BJ (cell line): ENCODE results near the gene ZCCHC24. TPM values are rescaled to one million over a fixed set of nuclear protein-coding genes. Genes with fewer than 3 reads are reported as not detected.
"Not testable (repeated sequence)": the region's sequence is repeated elsewhere in the genome, so short reads cannot be mapped to it uniquely, and the experiment has no call there.

ENCODE experiments used
- CTCF ChIA-PET: fragments of 350-600 bp; formaldehyde crosslinking; extraction: SDS; loops from one replicate; lab custom pipeline; 2021; ENCODE audit warnings: antibody characterized with exemption, inconsistent platforms; lab: Yijun Ruan, JAX
- POLR2A ChIA-PET: fragments of 300-600 bp; sonication (Branson Sonifier 250); formaldehyde crosslinking; extraction: SDS; loops from one replicate; lab custom pipeline; 2021; ENCODE audit warnings: antibody characterized with exemption; lab: Charles Lee
- DNase-seq: peaks from one replicate; pipeline ENCODE4 v3.0.0-alpha.2; 2011; ENCODE audit warnings: low read depth
- H3K27me3 ChIP-seq: 2 replicates; pipeline ENCODE4 v1.6.0; 2011; ENCODE audit warnings: low read length; ENCODE audit not compliant: control insufficient read depth, insufficient read depth
- H3K36me3 ChIP-seq: 2 replicates; pipeline ENCODE4 v1.5.1; 2011; ENCODE audit warnings: low read length; ENCODE audit not compliant: control insufficient read depth, insufficient read depth
- H3K4me3 ChIP-seq: 2 replicates; pipeline ENCODE4 v1.5.1; 2011; ENCODE audit warnings: low read depth, mild to moderate bottlenecking, control low read depth, low read length
- polyA plus RNA-seq: library from polyadenylated mRNA; depleted of rRNA; stranded (reverse); fragments of >200 nt; gene quantifications from 2 replicates; pipeline ENCODE4 v1.2.3, GENCODE V29; 2011
- TF ChIP-seq, protein P1 (sequence below): IDR thresholded peaks from 2 replicates; pipeline ENCODE4 v1.5.1; 2011; ENCODE audit warnings: low read depth, mild to moderate bottlenecking, control low read depth, inconsistent platforms, low read length, moderate library complexity; ENCODE audit not compliant: insufficient read depth

The ZCCHC24 gene
- polyA plus RNA-seq, 1 experiment, result 49.1 TPM

DNA sequence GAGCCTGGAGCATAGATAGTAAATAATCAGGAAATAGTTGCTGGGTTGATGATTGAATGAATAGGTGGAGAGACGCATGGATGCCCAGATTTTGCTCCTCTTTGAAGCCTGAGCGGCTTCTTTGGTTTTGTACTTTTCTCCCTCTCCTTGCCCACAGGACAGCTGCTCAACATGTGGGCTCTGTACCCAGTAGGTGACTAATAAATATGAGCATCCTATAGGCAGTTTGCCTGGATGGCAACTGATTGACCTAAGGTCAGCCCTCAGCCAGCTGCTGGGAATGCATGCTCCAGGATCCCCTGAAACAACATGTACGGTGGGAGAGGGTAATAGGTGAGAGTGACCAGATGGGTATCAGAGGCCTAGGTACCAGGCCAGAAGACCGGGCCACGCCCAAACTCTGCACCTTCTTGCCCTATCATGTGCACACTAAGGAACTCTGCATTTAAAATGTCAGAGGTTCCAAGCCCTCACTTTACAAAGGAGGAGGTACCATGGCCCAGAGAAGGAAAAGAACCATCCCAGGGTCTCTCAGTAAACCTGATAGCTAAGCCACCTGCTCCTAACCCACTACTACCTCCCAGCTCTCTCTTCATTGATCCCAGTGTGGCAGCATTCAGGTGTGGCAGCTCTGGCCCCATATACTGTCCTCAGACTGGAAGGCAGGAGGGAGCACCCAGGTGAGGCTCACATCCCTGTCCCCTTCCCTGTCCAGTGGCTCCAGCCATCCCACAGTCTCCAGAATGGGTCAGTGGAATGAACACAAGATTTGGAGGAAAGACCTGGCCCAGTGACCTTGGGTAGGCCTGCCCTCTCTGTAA lies 2.7 kb upstream of the ZCCHC24 start:
- DNase-seq, result no peak
- Histone ChIP-seq H3K27me3 (no peaks in the 10 kb centered on the region), H3K4me3 (no peak overlapping the region), H3K36me3 (no peaks in the 10 kb centered on the region)
- ChIA-PET POLR2A (interaction anchor here (0.5 kb wide), 1 partner anchor 23 kb away, joined by 3 read pairs; no protein-coding TSS in a partner anchor), CTCF (interaction anchor here (1.6 kb wide), 1 partner anchor 47 kb away, joined by 7 read pairs; no protein-coding TSS in a partner anchor)
- TF ChIP-seq, protein P1, sequence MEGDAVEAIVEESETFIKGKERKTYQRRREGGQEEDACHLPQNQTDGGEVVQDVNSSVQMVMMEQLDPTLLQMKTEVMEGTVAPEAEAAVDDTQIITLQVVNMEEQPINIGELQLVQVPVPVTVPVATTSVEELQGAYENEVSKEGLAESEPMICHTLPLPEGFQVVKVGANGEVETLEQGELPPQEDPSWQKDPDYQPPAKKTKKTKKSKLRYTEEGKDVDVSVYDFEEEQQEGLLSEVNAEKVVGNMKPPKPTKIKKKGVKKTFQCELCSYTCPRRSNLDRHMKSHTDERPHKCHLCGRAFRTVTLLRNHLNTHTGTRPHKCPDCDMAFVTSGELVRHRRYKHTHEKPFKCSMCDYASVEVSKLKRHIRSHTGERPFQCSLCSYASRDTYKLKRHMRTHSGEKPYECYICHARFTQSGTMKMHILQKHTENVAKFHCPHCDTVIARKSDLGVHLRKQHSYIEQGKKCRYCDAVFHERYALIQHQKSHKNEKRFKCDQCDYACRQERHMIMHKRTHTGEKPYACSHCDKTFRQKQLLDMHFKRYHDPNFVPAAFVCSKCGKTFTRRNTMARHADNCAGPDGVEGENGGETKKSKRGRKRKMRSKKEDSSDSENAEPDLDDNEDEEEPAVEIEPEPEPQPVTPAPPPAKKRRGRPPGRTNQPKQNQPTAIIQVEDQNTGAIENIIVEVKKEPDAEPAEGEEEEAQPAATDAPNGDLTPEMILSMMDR, result no peak

DNA sequence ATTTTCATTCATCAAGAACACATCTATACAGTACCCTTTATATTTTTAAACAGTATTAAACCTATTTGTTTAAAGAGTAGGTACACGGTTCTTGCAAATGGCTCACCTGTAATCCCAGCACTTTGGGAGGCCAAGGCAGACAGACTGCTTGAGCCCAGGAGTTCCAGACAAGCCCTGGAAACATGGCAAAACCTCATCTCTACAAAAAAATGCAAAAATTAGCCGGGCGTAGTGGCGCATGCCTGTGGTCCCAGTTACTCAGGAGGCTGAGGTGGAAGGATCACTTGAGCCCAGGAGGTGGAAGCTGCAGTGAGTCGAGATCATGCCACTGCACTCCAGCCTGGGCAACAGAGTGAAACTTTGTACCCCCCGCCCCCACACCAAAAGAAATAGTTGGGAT lies 1.8 kb upstream of the ZCCHC24 start:
- POLR2A ChIA-PET, H3K27me3 ChIP-seq, H3K36me3 ChIP-seq, H3K4me3 ChIP-seq, DNase-seq: not testable (repeated sequence)
- CTCF ChIA-PET, result interaction anchor here (1.6 to 3.5 kb wide), 2 partner anchors 46 to 73 kb away, joined by 7 to 22 read pairs; no protein-coding TSS in a partner anchor

DNA sequence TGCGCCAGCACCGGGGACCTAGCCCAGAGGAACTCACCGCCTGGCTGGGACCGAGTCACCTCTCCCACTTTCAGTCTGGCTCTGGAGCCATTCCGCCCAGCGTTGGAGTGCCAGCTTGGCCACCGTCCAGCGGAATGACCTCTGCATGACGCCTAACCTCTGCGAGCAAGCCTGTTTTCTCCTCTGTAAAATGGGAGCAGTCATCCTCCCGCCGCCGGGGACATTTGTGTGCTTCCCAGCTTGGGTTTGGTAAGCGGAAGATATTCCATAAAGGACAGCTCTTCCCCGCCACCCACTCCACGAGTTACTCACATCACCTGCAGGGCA lies 1.3 kb upstream of the ZCCHC24 start:
- Histone ChIP-seq H3K27me3 (no peaks in the 10 kb centered on the region), H3K36me3 (0 out of 2 replicates have a peak, but pooled peaks cover under 1% of the 10 kb centered on the region), H3K4me3 (peak overlapping the region; percentile 44)
- POLR2A ChIA-PET, result no interaction called here
- TF ChIP-seq, protein P1, result no peak
- DNase-seq, result no peak
- CTCF ChIA-PET, result interaction anchor here (1.0 to 3.5 kb wide), 3 partner anchors 11 to 72 kb away, joined by 4 to 22 read pairs (median 7); no protein-coding TSS in a partner anchor

GRCh38 chr10:79445977-79446757 lies 743 bp upstream of the ZCCHC24 start:
- Histone ChIP-seq H3K27me3 (no peaks in the 10 kb centered on the region), H3K36me3 (peaks cover 4% of the 10 kb centered on the region; the same call in 1 of the 2 replicates), H3K4me3 (peak overlapping the region; percentile 44)
- DNase-seq, result no peak
- ChIA-PET POLR2A (no interaction called here), CTCF (interaction anchor here (1.0 to 3.5 kb wide), 5 partner anchors 11 to 72 kb away, joined by 3 to 22 read pairs (median 4); no protein-coding TSS in a partner anchor)
- TF ChIP-seq, protein P1, result no peak

GRCh38 chr10:79444199-79445119 lies 965 bp downstream of the ZCCHC24 start:
- TF ChIP-seq, protein P1, result no peak
- Histone ChIP-seq H3K27me3 (no peaks in the 10 kb centered on the region), H3K4me3 (peak overlapping the region; percentile 70), H3K36me3 (peaks cover 4% of the 10 kb centered on the region; the same call in 1 of the 2 replicates)
- DNase-seq, result no peak
- ChIA-PET POLR2A (interaction anchor here (0.7 kb wide), 1 partner anchor 10 kb away, joined by 3 read pairs; no protein-coding TSS in a partner anchor), CTCF (interaction anchor here (0.8 to 3.5 kb wide), 7 partner anchors 10 to 70 kb away, joined by 3 to 22 read pairs (median 3); no protein-coding TSS in a partner anchor)
